Retinal pigment epithelial cell (primary cell): ENCODE data around the gene MFAP2.
"Not testable (repeated sequence)": the region's sequence is repeated elsewhere in the genome, so short reads cannot be mapped to it uniquely, and the experiment has no call there.

Experiments used
- DNase-seq: peaks from one replicate; pipeline ENCODE4 v3.0.0-alpha.2; 2010; ENCODE audit warnings: low read depth
- H3K4me3 ChIP-seq: 2 replicates; pipeline ENCODE4 v1.5.1; 2011; ENCODE audit warnings: mild to moderate bottlenecking, low read length, control low read depth, moderate library complexity
- CTCF ChIP-seq: conservative IDR thresholded peaks from 2 replicates; pipeline ENCODE4 v1.5.1; 2011; ENCODE audit warnings: low read depth, low read length, control low read depth, inconsistent platforms

Gene MFAP2

GRCh38 chr1:16938351-16939321 lies 41.8 kb downstream of the MFAP2 start:
- no peak for TF ChIP-seq CTCF
- no peak overlapping the region for H3K4me3 ChIP-seq

DNA sequence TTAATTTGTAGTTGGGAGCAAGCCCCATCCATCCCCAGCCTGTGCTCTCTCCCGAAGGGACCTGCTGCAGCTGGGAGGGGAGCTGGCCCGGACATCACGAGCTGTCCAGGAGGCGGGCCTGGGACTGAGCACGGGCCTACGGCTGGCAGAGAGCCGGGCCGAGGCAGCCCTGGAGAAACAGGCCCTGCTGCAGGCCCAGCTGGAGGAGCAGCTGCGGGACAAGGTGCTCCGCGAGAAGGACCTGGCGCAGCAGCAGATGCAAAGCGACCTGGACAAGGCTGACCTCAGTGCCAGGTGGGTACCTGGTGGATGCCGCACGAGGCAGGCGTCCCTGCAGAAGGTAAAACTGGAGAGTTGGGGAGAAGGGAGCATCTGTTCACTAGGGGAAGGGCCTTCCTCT lies 43.8 kb downstream of the MFAP2 start:
- DNase-seq, H3K4me3 ChIP-seq: not testable (repeated sequence)

More at GRCh38 chr1:16938351-16939321, 41.8 kb downstream of the MFAP2 start:
- no peak for DNase-seq

DNA sequence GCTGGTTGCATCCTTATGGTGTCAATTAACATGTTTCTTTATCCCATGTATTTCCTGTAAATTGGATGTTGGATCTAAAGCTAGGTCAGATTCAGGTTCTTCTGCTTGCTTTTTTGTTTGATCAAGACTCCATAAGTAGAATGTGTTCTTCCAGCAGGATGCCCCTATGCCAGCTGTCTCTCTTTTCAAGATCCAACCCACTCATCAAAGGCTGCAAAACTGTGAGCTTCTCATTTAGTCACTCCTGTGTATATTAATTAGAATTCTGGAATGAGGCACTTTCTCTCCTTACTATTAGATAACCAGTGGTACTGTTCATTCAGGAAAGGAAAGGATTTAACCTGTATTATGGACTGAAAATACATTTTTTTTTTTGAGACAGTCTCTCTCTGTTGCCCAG lies 46.5 kb downstream of the MFAP2 start:
- DNase-seq, H3K4me3 ChIP-seq: not testable (repeated sequence)

- DNase-seq = not testable (repeated sequence)
These were observed 49.0 kb downstream of the MFAP2 start for GRCh38 chr1:16931206-16931934.

GRCh38 chr1:16929146-16930041 lies 51.0 kb downstream of the MFAP2 start:
- not testable (repeated sequence) for DNase-seq, H3K4me3 ChIP-seq

More at GRCh38 chr1:16931206-16931934, 49.0 kb downstream of the MFAP2 start:
- not testable (repeated sequence) for H3K4me3 ChIP-seq

DNA sequence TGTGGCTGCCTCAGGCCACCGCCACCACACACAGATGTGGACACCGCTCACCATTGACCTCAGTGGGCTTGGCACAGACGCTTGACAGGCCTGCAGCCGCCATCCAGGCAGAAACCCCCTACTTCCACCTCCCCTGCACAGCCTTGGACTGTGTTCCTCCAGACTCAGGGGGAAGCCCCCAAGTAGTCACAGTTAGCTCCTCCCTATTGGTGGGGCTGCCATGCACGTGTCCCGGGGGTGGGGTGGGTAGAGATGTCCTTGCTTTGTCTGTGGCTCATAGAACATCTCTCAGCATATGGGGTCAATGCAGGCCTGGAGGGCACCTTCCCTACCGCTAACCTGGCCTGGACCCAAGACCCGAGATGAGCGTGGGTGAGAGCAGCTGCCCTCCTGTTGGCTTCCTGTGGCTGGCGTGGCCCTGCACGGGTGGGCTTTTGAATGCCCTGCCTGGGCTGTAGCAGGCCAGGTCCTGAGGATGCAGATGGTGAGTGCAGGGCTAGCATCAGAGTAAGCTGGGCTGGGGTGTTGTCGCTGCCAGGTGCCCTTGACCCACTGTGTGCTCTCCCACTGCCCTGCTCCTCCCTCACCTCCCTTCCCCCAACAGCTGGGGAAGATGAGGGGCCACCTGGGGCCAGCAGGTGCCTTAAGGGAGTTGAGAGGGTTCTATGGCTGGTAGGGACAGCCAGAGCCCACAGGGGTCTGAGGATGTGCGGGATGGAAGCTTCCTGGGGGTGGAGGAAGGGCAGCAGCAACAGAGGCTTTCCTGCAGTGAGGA lies 52.5 kb downstream of the MFAP2 start:
- TF ChIP-seq CTCF = no peak
- no peak overlapping the region for H3K4me3 ChIP-seq
- no peak for DNase-seq

DNA sequence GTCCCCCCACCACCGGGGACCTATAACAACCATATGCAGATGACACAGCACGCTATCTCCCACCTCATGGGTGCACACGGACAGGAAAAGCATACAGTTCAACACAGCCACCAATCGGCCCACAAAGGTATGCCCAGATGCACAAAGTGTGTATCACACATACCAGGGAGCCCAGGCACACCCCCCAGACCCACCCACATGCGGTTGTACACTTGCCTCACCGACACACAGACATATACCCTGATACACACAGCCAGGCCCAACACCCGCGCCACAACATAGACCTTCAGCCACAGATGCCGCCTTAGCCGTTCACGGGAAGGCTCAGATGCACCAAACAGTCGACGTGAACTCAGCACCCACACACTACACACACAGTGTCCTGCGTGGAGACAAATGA lies 53.2 kb downstream of the MFAP2 start:
- no peak for DNase-seq
- H3K4me3 ChIP-seq = no peak overlapping the region
- TF ChIP-seq CTCF = no peak

GRCh38 chr1:16926491-16927073 lies 53.8 kb downstream of the MFAP2 start:
- no peak for DNase-seq
- no peak overlapping the region for H3K4me3 ChIP-seq
- TF ChIP-seq CTCF = no peak
